Measurements from ENCODE around the gene TMEM208.

The TMEM208 gene

GRCh38 chr16:67248401-67249177 lies 21.7 kb downstream of the TMEM208 start, which contains the start of gene SLC9A5:
SLC9A5 (plus strand) TSS chr16:67248979; CDS start chr16:67249015, 36 bp downstream.
- peak within 1 kb of the TSS; percentile 93 for H3K27ac ChIP-seq
- no peak for TF ChIP-seq ZFX (IDR thresholded peaks at IDR 0.05)
- TF ChIP-seq, protein P1, sequence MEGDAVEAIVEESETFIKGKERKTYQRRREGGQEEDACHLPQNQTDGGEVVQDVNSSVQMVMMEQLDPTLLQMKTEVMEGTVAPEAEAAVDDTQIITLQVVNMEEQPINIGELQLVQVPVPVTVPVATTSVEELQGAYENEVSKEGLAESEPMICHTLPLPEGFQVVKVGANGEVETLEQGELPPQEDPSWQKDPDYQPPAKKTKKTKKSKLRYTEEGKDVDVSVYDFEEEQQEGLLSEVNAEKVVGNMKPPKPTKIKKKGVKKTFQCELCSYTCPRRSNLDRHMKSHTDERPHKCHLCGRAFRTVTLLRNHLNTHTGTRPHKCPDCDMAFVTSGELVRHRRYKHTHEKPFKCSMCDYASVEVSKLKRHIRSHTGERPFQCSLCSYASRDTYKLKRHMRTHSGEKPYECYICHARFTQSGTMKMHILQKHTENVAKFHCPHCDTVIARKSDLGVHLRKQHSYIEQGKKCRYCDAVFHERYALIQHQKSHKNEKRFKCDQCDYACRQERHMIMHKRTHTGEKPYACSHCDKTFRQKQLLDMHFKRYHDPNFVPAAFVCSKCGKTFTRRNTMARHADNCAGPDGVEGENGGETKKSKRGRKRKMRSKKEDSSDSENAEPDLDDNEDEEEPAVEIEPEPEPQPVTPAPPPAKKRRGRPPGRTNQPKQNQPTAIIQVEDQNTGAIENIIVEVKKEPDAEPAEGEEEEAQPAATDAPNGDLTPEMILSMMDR (conservative IDR thresholded peaks at IDR 0.05), result peak; percentile 56

GRCh38 chr16:67249178-67250044 lies 22.5 kb downstream of the TMEM208 start:
- TF ChIP-seq, protein P1 (conservative IDR thresholded peaks at IDR 0.05), result no peak
- no peak for TF ChIP-seq ZFX (IDR thresholded peaks at IDR 0.05)
- H3K27ac ChIP-seq, result peak overlapping the region; percentile 93

GRCh38 chr16:67250045-67250327 lies 23.1 kb downstream of the TMEM208 start:
- no peak for TF ChIP-seq ZFX (IDR thresholded peaks at IDR 0.05)
- TF ChIP-seq, protein P1 (conservative IDR thresholded peaks at IDR 0.05), result no peak
- no peak overlapping the region for H3K27ac ChIP-seq

GRCh38 chr16:67252609-67253497 lies 25.9 kb downstream of the TMEM208 start:
- H3K27ac ChIP-seq, result no peak overlapping the region

DNA sequence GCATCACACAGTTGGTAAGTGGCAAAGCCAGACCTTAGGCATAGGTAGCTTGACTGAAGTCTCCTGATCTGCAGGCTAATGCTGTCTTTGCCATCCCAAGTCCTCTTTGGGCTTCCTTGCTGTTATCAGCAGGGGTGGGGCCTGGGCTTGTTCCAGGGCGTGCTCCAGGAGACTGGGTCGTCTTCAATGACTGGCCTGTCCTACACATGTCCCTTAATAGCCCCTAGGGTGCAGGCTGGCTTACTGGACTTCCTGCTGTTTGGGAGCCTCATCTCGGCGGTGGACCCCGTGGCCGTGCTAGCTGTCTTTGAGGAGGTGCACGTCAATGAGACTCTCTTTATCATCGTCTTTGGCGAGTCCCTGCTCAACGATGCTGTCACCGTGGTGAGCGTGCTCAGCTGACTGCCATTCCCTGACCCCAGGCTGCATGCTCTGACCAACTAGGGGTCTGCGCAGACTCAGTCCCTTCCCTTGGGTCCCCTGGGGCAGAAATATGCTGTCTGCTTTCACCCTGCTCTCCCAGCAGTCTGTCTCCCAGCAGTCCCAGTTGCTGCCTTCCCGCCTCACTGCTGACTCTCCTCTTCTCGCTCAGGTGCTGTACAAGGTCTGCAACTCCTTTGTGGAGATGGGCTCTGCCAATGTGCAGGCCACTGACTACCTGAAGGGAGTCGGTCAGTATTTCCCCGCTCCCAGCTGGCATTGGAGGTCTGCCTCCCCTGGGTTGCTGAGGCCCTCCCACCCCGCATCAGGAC lies 28.0 kb downstream of the TMEM208 start:
- TF ChIP-seq ZFX (IDR thresholded peaks at IDR 0.05), result no peak
- TF ChIP-seq, protein P1 (conservative IDR thresholded peaks at IDR 0.05), result no peak
- no peak overlapping the region for H3K27ac ChIP-seq

More at GRCh38 chr16:67252609-67253497, 25.9 kb downstream of the TMEM208 start:
- TF ChIP-seq ZFX (IDR thresholded peaks at IDR 0.05), result no peak
- TF ChIP-seq, protein P1 (conservative IDR thresholded peaks at IDR 0.05), result no peak

DNA sequence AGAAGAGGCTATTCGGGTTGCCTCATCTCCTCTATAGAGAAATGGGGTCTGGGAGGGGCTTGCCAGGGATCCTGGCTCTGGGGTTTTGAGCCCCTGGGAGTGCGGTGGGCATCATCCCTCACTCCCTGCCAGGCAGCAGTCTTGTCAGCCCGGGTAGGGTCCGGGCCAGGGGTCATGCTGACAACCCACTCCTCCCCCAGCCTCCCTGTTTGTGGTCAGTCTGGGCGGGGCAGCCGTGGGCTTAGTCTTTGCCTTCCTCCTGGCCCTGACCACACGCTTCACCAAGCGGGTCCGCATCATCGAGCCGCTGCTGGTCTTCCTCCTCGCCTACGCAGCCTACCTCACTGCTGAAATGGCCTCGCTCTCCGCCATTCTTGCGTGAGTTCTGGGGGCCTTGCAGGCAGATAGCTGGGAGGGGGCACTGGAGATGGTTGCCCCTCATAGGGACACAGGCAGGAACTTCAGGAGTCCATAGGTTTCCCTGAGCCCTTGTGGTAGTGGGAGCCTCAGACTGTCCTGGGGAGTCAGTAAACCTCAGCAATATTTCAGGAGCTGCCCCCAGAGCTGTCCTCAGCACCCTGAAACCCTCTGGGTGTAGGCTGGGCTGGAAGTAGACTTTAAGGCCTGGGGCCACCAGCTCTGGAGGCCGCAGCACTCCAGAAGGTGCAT lies 28.8 kb downstream of the TMEM208 start:
- TF ChIP-seq ZFX (IDR thresholded peaks at IDR 0.05), result no peak
- TF ChIP-seq, protein P1 (conservative IDR thresholded peaks at IDR 0.05), result no peak

More for the DNA sequence above, 28.8 kb downstream of the TMEM208 start:
- no peak overlapping the region for H3K27ac ChIP-seq
